HG02610 (cell line): Measurements from ENCODE around the gene TMEM179.
"Not testable (repeated sequence)": the region's sequence is repeated elsewhere in the genome, so short reads cannot be mapped to it uniquely, and the experiment has no call there.

Source experiments
- ATAC-seq: cut with Tn5 transposase; IDR thresholded peaks from one replicate; pipeline ENCODE4 v1.9.1; 2021; ENCODE audit warnings: mild to moderate bottlenecking, moderate library complexity; ENCODE audit not compliant: unreplicated experiment

The TMEM179 gene

DNA sequence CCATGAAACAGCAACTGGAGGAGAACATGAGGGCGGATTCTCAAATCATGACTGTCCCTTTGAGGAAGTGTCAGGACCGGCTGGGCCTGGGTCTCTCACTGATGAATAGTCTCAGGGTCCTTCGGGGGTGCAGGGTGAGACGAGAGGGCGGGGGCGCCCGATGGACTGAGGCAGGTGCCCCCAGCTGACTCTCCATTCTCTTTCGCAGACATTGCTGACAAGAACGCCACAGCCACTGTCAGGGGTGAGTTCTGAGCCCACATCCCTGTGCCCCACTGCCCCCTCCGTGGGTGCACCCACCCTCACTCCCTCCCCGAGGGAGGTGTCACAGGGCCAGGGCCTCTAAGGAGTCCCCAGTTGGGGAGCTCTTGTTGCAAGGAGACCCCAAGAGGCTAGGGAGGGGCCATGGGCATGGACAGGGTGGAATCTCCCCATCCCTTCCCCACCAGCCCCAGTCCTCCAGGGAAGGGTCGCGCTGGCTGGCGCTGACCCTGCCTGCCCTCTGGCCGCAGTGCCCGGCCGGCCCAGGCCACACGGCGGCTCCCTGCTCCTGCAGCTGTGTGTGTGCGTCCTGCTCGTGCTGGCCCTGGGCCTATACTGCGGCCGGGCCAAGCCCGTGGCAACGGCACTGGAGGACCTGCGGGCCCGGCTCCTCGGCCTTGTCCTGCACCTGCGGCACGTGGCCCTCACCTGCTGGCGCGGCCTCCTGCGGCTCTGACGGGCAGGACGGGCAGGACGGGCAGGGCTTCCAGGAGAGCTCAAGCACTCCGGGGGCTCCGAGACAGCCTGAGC lies 16.3 kb downstream of the TMEM179 start:
- no peak for ATAC-seq

- no peak for ATAC-seq
Measured at GRCh38 chr14:104587641-104588040, 16.9 kb downstream of the TMEM179 start.

GRCh38 chr14:104586832-104587620 lies 17.5 kb downstream of the TMEM179 start:
- ATAC-seq = no peak

DNA sequence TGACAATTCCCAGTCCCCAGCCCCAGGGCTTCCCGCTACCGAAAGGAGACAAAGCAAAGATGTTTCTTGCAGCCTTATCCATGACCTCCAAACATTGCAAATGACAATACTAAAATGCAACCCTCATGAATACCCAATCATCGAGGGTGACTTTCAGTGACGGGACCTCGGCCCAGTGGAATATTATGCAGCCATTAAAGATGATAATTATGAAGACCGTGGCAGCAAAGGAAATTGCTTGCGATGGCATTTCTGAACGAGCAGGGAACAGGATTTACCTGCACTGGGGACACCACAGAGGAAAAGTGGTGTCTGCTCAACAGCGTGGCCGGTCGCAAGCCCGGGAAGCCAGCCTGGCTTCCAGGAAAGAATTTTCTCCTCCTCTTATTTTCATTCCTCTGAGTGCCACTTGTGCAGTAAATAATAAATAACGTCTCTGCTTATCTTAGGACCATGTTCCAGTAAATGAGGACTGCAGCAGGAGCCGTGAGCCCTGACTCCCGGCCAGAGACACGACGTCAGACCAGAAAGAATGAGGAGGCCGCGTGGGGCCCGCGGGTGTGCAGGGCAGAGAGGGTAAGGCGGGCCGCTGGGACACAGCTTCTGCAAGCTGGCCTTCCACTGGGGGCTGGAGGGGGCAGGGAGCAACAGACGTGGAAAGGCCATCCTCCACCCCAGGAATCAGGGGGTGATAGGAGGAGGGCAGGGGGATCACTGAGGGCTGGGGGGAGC lies 18.4 kb downstream of the TMEM179 start:
- ATAC-seq = no peak

- no peak for ATAC-seq
Measured at GRCh38 chr14:104584557-104584956, 20.0 kb downstream of the TMEM179 start.

DNA sequence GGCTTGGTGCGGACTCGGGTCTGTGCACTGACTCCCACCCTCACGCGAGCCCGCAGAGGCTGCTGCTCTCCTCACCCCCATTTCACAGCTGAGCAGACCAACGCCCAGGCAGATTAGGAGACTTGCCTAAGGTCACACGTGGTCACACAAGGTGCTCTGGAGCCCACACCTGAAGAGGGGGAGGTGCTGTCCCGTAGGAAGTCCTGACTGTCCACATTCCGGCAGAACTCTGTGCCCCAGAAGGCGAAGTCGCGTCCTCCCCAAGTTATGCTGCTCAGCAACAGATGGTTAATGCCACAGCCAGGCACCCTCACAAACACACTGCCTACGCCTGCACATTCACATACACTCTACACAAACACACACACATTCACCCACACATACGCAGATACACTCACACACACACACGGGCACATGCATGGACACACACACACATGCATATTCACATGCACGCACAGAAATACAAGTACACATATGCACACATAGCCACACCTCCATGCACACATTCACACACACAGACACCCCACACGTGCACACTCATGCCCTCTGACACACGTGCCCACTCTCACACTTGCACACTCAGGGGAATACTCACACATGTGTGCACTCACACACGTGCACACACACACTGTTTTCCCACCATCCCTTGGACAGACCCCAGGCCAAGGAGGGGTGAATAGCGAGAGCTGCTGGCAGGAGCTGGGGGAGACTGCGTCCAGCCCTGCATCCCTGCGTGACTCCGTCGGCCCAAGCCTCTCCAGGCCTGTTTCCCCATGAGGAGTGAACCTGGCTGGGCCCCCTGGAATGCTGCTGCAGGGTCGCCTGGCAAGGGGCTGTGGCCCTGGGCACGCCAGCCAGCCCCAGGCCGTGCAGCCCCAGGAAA lies 20.9 kb downstream of the TMEM179 start:
- no peak for ATAC-seq

- ATAC-seq = no peak
Measured at GRCh38 chr14:104582662-104583061, 21.9 kb downstream of the TMEM179 start.

DNA sequence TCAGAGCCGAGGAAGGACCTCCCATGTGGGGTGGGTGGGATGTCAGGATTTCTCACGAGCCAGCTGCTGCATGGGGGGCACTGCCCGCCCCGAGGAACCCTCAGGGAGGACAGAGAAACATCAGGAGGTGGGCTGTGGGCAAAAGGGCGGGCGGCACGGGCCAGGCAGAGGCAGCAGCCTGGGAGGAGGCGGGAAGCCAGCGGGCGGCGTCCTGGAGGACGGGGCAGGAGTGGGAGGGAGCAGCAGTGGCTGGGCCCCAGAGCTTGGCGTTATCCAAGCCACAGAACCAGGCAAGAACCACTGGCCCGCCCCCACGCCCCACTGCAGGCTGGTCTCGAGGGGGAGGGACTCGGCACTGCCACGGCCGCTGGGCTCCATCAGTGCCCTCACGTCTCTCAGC lies 22.6 kb downstream of the TMEM179 start:
- no peak for ATAC-seq

DNA sequence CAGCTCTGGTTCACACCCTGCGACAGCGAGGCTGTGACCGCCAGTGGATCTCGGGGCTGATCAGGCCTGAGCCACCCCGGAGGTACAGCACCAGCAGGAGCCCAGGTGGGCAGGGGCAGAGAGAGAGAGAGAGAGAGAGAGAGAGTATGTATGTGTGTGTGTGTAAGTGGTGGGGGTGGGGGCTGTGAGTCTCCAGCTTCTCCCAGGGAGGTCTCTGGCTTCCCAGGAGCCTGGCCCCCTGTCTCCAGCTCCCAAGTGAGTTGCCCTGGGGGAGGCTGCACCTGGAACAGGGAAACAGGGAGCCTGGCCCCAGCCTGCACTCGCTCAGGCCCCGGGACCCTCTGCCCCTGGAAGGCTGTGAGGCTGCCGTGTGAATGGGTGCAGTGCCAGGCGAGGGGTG lies 23.1 kb downstream of the TMEM179 start:
- ATAC-seq = no peak

GRCh38 chr14:104580961-104581360 lies 23.6 kb downstream of the TMEM179 start:
- ATAC-seq = no peak

DNA sequence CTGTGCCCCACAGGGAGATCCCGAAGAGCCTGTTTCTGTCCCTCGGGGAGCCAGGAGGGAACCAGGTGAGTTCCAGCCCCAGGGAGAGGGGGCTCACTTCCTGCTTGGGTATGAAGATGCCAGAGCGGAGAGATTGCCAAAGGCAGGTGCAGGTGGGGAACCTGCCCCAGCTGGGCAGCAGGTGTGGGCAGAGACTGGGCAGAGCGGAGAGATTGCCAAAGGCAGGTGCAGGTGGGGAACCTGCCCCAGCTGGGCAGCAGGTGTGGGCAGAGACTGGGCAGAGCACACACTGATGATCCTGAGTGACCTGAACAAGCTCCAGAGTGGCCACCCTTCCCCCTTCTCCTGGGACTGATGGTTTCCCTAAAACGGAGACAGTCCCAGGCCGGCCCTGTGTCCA lies 24.6 kb downstream of the TMEM179 start:
- ATAC-seq = not testable (repeated sequence)

- no peak for ATAC-seq
Measured at GRCh38 chr14:104579507-104579906, 25.1 kb downstream of the TMEM179 start, which contains the start of gene C14orf180. Gene C14orf180 (plus strand): TSS chr14:104579764. CDS start chr14:104586431, 6,667 bp downstream.

GRCh38 chr14:104578321-104578720 lies 26.3 kb downstream of the TMEM179 start:
- ATAC-seq = no peak

- no peak for ATAC-seq
Measured at GRCh38 chr14:104577847-104578301, 26.7 kb downstream of the TMEM179 start.

GRCh38 chr14:104577426-104577825 lies 27.1 kb downstream of the TMEM179 start:
- ATAC-seq = no peak

DNA sequence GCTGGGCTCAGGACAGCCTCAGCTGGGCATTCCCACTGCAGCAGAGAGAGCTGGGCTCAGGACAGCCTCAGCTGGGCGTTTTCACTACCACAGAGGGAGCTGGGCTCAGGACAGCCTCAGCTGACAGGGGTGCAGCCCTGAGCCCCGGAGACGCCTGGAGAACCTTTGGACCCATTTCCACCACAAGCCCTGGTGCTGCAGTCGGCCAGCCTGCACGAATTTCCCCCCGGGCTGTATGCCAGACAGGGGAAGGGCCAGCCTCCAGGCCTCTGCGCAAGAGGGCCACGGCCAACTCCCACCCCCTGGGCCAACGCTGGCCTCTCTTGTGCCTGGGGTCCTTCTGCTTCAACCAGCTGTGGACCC lies 27.6 kb downstream of the TMEM179 start:
- no peak for ATAC-seq

DNA sequence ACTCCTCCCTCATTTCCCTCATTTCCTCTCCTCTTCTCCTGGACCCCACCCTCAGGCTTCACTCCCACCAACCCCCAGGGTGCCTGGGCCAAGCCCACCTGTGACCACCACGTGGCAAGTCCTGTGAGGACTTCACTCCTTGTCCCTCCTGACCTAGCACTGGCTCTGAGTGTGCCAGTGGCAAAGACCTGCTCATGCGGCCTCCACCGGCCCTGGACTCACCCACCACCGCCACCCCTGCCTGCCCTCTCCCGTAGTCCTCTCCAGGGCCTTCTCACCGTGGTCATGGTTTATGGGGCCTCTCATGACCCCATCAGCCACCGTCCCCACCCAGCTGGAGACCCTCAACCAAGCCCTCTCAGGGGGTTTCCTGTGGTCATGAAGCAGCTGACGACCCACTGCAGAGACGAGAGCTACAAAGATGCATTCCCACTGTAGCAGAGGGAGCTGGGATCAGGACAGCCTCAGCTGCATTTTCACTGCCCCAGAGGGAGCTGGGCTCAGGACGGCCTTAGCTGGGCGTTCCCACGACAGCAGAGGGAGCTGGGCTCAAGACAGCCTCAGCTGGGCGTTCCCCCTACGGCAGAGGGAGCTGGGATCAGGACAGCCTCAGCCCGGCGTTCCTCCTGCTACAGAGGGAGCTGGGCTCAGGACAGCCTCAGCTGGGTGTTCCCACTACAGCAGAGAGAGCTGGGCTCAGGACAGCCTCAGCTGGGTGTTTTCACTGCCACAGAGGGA lies 28.2 kb downstream of the TMEM179 start:
- ATAC-seq = no peak

DNA sequence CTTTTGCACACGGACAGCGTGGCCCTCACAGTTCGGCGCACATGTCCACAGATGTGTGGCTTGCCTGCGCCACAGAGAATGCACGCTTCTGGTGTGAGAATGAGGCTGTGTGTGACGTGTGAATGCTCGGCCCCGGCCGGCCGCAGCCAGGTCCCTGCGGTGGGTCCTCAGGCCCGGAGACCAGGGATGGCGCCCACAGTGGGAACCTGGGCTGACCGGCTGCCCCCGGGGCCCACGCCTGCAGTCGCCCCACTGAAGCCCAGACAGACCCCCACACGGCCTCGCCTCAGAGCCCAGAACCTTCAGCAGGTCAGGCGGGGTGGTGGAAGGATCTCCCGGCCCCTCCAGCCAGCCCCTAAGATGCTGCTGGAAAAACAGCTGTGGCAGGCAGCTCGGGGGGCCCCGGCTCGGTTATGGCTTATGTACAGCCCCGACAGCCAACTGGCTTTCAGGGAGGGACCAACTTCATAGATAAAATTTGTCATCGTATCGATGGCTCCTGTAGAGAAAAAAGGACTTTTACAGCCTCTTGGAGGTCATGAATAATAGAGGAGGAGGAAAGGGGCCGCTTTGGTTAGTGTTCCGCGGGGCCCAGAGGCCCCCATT lies 29.5 kb downstream of the TMEM179 start:
- no peak for ATAC-seq

DNA sequence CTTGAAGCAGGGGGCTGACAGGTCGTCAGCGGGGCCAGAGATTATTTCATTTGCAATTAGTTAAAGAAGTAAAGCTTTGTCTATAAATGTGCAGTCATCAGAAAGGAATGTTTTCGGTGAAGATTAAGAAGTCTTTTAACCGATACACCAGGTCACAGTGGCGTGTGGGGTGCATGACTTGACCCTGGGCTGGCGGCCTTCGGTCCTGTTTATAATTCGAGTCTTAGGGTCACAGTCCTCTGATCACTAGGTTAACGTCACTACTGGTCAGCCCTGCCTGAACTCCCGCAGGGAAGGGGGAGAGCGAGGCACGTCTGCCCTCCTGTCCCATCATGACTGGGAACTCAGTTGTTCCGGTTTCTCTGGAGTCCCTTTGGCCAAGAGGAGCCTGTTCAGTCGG lies 30.0 kb downstream of the TMEM179 start:
- no peak for ATAC-seq
